AG08396 (cell line): ENCODE data around the gene SPATA31D3.
"Not testable (repeated sequence)": the region's sequence is repeated elsewhere in the genome, so short reads cannot be mapped to it uniquely, and the experiment has no call there.

Experiments
- DNase-seq: peaks from one replicate; pipeline ENCODE4 v3.0.0; 2012; ENCODE audit warnings: low spot score, mixed read lengths

SPATA31D3 gene

GRCh38 chr9:81979196-81979595, 35.9 kb downstream of the SPATA31D3 start:
- no peak for DNase-seq

- DNase-seq: no peak
These were observed 37.3 kb downstream of the SPATA31D3 start for GRCh38 chr9:81980568-81980967.

GRCh38 chr9:81981883-81982282, 38.6 kb downstream of the SPATA31D3 start:
- DNase-seq: no peak

GRCh38 chr9:81984928-81985327, 41.6 kb downstream of the SPATA31D3 start:
- DNase-seq: no peak

GRCh38 chr9:81986051-81986450, 42.8 kb downstream of the SPATA31D3 start:
- DNase-seq: no peak

GRCh38 chr9:81988472-81988871, 45.2 kb downstream of the SPATA31D3 start, which contains the start of gene SPATA31D1:
TSS of gene SPATA31D1 (plus strand) at chr9:81988772. CDS start at chr9:81988819, 47 bp downstream.
- not testable (repeated sequence) for DNase-seq

- no peak for DNase-seq
These were observed 46.4 kb downstream of the SPATA31D3 start for GRCh38 chr9:81989700-81990099.

- DNase-seq: no peak
These were observed 50.4 kb downstream of the SPATA31D3 start for GRCh38 chr9:81993656-81994055.
